Measurements from ENCODE around the gene KY. TPM values are rescaled to one million over a fixed set of nuclear protein-coding genes. Genes with fewer than 3 reads are reported as not detected.

The KY gene
- total and polyA plus RNA-seq, 4 experiments from 2014 or later, result not detected

DNA sequence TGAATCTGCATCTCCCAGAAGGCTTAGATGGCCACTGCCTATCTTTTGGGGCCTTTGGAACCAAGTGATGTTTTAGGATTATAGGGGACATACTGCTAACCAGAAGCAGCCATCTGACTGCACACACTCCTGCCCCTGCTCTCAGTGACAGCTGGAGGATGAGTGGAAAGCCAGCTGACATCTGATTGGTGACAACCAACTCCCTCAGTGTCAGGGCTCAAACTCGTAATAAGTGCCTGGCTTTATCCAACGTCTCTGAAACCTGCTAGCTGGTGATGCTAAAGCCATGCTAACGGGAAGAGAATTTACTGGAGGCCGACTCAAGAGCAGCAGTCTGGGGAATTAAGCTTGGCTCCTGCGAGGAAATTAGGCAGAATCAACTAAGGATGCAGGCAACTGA is 35.1 kb downstream of the KY start:
- Histone ChIP-seq H3K4me1 (ENCODE audit: insufficient read depth, low read length) (no peaks in the 10 kb centered on the region), H3K9me3 (ENCODE audit: control insufficient read depth in 1 of 2, low read length in 2 of 2) (no peaks in the 10 kb centered on the region), H3K27me3 (ENCODE audit: insufficient read depth, low read length) (no peaks in the 10 kb centered on the region), H3K36me3 (ENCODE audit: insufficient read depth, low read length) (no peaks in the 10 kb centered on the region), H3K27ac (ENCODE audit: low read depth, low read length) (no peak overlapping the region), H3K4me3 (ENCODE audit: low read length in 2 of 2) (no peak overlapping the region)
- Mint-ChIP-seq H3K27me3 (no peaks in the 10 kb centered on the region), H3K4me3 (no peak overlapping the region), H3K27ac (no peak overlapping the region), H3K4me1 (no peaks in the 10 kb centered on the region), H3K9me3 (no peaks in the 10 kb centered on the region), H3K36me3 (no peaks in the 10 kb centered on the region)
- ChIA-PET CTCF (ENCODE audit: partially characterized antibody) (interaction anchor here (0.7 kb wide), 1 partner anchor 179 kb away, joined by 3 read pairs; the partner anchor contains the start of gene EPHB1), POLR2A (ENCODE audit: partially characterized antibody) (no interaction called here)
- intact Hi-C loops (cut with micrococcal nuclease), result no loop called here
- no peak for DNase-seq

DNA sequence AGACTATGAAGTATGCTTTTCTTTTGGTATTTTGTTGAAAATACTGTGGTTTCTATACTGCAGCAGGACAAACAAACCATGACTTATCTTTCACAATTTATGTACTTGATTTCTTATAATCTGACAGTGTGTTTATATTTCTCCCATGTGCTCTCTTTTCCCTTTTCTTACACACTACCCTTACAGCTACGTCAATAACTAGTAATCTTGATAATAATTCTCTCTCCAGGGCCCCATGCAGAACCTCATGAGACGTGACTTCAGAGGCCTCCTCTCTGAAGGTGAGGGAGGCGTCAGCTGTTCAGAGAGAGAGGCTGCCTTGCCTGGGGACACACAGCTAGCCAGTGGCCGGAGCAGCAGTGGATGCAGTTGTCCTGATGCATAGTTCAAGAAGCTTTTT is 35.9 kb downstream of the KY start:
- Mint-ChIP-seq H3K36me3 (no peaks in the 10 kb centered on the region), H3K27me3 (peaks cover 0 to 1% of the 10 kb centered on the region in 2 donors), H3K4me3 (no peak overlapping the region), H3K4me1 (no peaks in the 10 kb centered on the region), H3K9me3 (no peaks in the 10 kb centered on the region), H3K27ac (no peak overlapping the region)
- Histone ChIP-seq H3K4me3 (ENCODE audit: low read length in 2 of 2) (no peak overlapping the region), H3K36me3 (ENCODE audit: insufficient read depth, low read length) (no peaks in the 10 kb centered on the region), H3K9me3 (ENCODE audit: control insufficient read depth in 1 of 2, low read length in 2 of 2) (no peaks in the 10 kb centered on the region), H3K27me3 (ENCODE audit: insufficient read depth, low read length) (no peaks in the 10 kb centered on the region), H3K4me1 (ENCODE audit: insufficient read depth, low read length) (no peaks in the 10 kb centered on the region), H3K27ac (ENCODE audit: low read depth, low read length) (no peak overlapping the region)
- no peak for DNase-seq
- POLR2A ChIA-PET (ENCODE audit: partially characterized antibody), result no interaction called here
- intact Hi-C loops (cut with micrococcal nuclease), result no loop called here
- CTCF ChIA-PET (ENCODE audit: partially characterized antibody), result interaction anchor here (0.7 to 1.4 kb wide), 2 partner anchors 11 to 180 kb away, joined by 3 read pairs; partner anchors contain the start of gene EPHB1

DNA sequence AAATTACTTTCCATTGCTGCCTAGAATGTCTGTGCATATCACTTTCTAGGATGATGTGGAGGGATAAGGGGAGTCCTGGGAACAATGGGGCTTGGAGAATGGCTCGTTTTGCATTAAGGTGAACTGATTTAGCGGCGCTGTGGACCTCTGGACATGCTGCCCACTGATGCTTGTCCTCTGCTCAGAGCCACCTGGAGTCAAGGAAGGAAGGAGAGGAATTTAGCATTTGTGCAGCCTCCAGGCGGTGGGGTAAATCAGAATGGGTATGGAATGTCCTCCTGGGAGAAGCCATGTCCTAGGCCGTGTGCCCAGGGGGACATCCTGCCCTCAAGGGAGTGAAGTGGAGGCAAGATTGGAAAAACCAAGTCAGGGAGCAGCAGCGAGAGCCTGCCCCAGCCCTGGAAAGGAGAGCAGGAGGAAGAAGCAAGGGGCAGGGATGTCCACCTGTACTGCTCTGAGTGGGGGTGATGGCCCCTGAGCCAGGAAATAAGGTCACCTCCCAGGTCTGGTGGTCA is 37.8 kb downstream of the KY start:
- Mint-ChIP-seq H3K27ac (no peak overlapping the region), H3K4me1 (no peaks in the 10 kb centered on the region), H3K27me3 (peaks cover 4 to 6% of the 10 kb centered on the region in 2 donors), H3K4me3 (no peak overlapping the region), H3K36me3 (no peaks in the 10 kb centered on the region), H3K9me3 (no peaks in the 10 kb centered on the region)
- intact Hi-C loops (cut with micrococcal nuclease), result no loop called here
- no peak for DNase-seq
- ChIA-PET POLR2A (ENCODE audit: partially characterized antibody) (no interaction called here), CTCF (ENCODE audit: partially characterized antibody) (no interaction called here)
- Histone ChIP-seq H3K27me3 (ENCODE audit: insufficient read depth, low read length) (no peaks in the 10 kb centered on the region), H3K4me1 (ENCODE audit: insufficient read depth, low read length) (no peaks in the 10 kb centered on the region), H3K27ac (ENCODE audit: low read depth, low read length) (no peak overlapping the region), H3K4me3 (ENCODE audit: low read length in 2 of 2) (no peak overlapping the region), H3K36me3 (ENCODE audit: insufficient read depth, low read length) (no peaks in the 10 kb centered on the region), H3K9me3 (ENCODE audit: control insufficient read depth in 1 of 2, low read length in 2 of 2) (no peaks in the 10 kb centered on the region)

DNA sequence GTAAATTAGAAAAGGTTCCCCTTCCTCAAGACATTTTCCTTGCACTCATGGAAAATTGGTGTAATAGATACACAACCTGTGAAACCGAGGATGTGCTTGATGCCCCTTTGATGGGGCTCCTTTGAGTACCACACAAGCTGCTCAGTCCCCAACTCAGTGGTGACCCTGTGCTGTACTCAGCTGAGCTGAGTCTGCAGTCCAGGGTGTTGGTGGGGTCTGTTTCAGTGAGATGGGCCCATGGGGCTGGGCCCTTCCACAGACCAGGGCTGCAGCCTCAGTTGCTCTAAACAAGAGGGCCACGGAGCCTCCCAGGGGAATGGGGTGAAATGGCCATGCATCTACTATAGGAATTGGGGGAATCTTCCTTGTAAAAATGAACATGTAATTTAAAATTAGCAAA is 39.3 kb downstream of the KY start:
- Histone ChIP-seq H3K36me3 (ENCODE audit: insufficient read depth, low read length) (no peaks in the 10 kb centered on the region), H3K4me1 (ENCODE audit: insufficient read depth, low read length) (no peaks in the 10 kb centered on the region), H3K9me3 (ENCODE audit: control insufficient read depth in 1 of 2, low read length in 2 of 2) (no peaks in the 10 kb centered on the region), H3K4me3 (ENCODE audit: low read length in 2 of 2) (no peak overlapping the region), H3K27ac (ENCODE audit: low read depth, low read length) (no peak overlapping the region), H3K27me3 (ENCODE audit: insufficient read depth, low read length) (no peaks in the 10 kb centered on the region)
- no peak for DNase-seq
- intact Hi-C loops (cut with micrococcal nuclease), result no loop called here
- no peaks in the 10 kb centered on the region for H3K9me3 Mint-ChIP-seq
- H3K27ac Mint-ChIP-seq, result no peak overlapping the region
- peaks cover 0 to 2% (median 0%) of the 10 kb centered on the region in 4 donors for H3K4me1 Mint-ChIP-seq
- CTCF ChIA-PET (ENCODE audit: partially characterized antibody), result interaction anchor here (1.0 kb wide), 1 partner anchor 10 kb away, joined by 3 read pairs; no protein-coding TSS in a partner anchor
- POLR2A ChIA-PET (ENCODE audit: partially characterized antibody), result no interaction called here
- H3K36me3 Mint-ChIP-seq, result no peaks in the 10 kb centered on the region
- H3K4me3 Mint-ChIP-seq, result no peak overlapping the region
- peaks cover 4 to 6% of the 10 kb centered on the region in 2 donors for H3K27me3 Mint-ChIP-seq

DNA sequence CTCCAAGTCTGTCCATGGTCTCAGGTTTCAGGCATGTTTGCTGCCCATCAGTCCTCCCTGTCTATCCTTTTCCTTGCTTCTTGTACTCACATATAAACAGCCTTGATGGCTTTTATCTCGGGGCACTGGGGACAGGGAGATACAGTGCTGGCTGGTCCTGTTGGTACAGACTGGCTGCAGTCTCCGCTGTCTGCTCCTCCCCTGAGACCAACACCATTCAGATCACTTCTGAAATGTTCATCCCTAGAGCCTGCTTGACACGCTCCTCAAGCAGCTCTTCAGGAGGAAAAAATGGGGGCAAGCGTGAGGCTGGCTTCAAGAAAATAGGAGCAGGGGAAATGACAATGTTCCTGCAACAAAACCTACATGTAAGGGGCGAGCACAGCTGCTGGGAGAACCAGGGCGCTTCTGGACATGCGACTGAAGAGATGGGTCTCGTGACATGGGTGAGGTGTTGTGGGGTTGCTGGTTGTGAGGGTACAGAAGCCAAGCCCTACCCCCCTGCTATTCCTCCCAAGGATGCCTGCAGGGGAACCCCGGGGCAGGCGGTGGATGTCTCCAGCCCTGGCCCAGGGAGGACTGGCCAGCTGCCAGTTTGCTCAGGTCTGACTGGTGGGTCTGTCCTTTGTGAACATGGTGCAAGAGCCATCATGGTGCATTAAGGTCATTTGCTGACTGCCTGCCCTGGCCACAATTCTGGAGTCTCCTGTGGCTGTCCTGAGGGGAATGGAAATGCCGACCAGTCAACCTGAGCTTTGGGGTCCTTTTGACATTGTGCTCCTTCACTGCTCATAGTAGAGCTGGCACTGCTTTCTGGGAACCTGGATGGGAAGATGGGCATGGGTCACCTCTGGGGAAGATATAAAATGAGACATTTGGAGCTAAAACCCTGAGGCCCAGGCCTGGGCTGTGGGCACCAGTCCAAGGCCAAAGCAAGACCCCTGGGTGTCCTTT is 40.1 kb downstream of the KY start:
- H3K4me3 Mint-ChIP-seq, result no peak overlapping the region
- Histone ChIP-seq H3K4me3 (ENCODE audit: low read length in 2 of 2) (no peak overlapping the region), H3K4me1 (ENCODE audit: insufficient read depth, low read length) (no peaks in the 10 kb centered on the region), H3K9me3 (ENCODE audit: control insufficient read depth in 1 of 2, low read length in 2 of 2) (no peaks in the 10 kb centered on the region), H3K27me3 (ENCODE audit: insufficient read depth, low read length) (no peaks in the 10 kb centered on the region), H3K27ac (ENCODE audit: low read depth, low read length) (no peak overlapping the region), H3K36me3 (ENCODE audit: insufficient read depth, low read length) (no peaks in the 10 kb centered on the region)
- peaks cover 0 to 2% (median 0%) of the 10 kb centered on the region in 4 donors for H3K4me1 Mint-ChIP-seq
- H3K27me3 Mint-ChIP-seq, result peaks cover 4 to 6% of the 10 kb centered on the region in 2 donors
- intact Hi-C loops (cut with micrococcal nuclease), result no loop called here
- H3K36me3 Mint-ChIP-seq, result no peaks in the 10 kb centered on the region
- ChIA-PET CTCF (ENCODE audit: partially characterized antibody) (interaction anchor here (1.0 kb wide), 1 partner anchor 10 kb away, joined by 3 read pairs; no protein-coding TSS in a partner anchor), POLR2A (ENCODE audit: partially characterized antibody) (no interaction called here)
- H3K9me3 Mint-ChIP-seq, result no peaks in the 10 kb centered on the region
- no peak overlapping the region for H3K27ac Mint-ChIP-seq
- DNase-seq, result no peak

DNA sequence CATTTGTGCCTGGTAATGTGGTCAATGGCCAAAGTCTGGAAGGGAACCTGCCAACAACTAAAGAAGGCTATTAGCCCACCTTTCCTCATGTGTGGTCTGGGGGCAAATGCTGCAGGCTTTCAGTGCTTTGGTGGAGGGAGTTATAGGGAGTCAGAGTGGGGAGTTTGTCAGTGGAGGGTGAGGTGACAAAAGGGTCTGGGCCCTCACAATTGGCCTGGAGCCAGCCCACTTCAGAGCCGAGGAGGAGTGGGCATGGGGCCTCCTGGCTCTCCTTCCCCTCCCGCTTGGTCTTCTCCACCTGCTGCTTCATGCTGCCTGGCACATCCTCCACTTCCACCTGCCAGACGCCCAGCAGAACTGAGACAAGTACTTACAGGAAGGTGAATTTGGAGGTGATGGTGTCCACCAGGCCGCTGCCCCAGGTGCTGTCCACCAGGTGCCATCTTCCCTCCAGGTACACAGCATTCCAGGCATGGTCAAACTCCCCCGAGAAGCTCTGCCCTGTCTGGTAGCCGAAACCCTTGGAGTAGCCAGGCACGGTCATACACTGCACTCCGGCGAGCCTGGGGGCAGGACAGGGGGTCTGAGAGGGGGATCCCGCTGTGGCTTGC is 40.9 kb downstream of the KY start:
- CTCF ChIA-PET (ENCODE audit: partially characterized antibody), result no interaction called here
- intact Hi-C loops (cut with micrococcal nuclease), result no loop called here

DNA sequence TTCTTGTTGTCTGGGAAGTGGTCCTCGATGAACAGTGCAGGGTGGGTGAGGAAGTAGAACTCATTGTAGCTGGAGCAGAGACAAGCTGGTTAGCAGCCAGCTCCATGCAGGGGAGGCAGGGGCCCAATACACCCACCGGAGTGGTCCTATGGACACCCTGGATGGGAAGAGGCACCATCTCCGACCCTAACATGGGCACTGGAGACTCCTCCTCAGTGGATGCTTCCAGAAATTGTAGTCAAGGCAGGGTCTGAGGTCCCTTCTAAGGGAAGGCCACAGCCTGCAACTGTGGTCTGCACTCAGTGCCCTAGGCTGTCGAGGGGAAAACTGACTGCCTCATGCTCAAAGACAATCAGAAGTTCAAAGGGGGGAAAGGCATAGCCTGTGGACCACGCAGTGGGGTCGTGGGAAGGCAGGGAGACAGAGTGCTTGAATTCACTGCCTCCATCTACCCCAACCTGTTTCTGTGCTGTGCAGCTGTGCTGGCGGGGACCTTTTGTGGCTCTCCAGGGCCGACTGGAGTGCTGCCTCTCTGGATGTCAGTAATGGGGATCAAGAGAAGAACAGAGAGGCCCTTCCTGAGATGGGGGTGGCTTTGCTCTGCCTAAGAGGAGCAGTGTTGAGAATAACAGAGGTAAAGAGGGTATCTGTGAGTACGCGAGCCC is 41.9 kb downstream of the KY start:
- no peaks in the 10 kb centered on the region for H3K4me1 ChIP-seq (ENCODE audit: insufficient read depth, low read length)
- H3K27ac ChIP-seq (ENCODE audit: low read depth, low read length), result no peak overlapping the region
- no peaks in the 10 kb centered on the region for H3K27me3 ChIP-seq (ENCODE audit: insufficient read depth, low read length)
- no peak overlapping the region for H3K27ac Mint-ChIP-seq
- no peaks in the 10 kb centered on the region for H3K36me3 Mint-ChIP-seq
- peaks cover 0 to 2% (median 0%) of the 10 kb centered on the region in 4 donors for H3K4me1 Mint-ChIP-seq
- POLR2A ChIA-PET (ENCODE audit: partially characterized antibody), result no interaction called here
- no peaks in the 10 kb centered on the region for H3K9me3 Mint-ChIP-seq
- H3K4me3 ChIP-seq (ENCODE audit: low read length in 2 of 2), result no peak overlapping the region
- H3K9me3 ChIP-seq (ENCODE audit: control insufficient read depth in 1 of 2, low read length in 2 of 2), result no peaks in the 10 kb centered on the region
- H3K27me3 Mint-ChIP-seq, result peaks cover 4 to 6% of the 10 kb centered on the region in 2 donors
- no peak overlapping the region for H3K4me3 Mint-ChIP-seq
- CTCF ChIA-PET (ENCODE audit: partially characterized antibody), result no interaction called here
- intact Hi-C loops (cut with micrococcal nuclease), result no loop called here
- no peaks in the 10 kb centered on the region for H3K36me3 ChIP-seq (ENCODE audit: insufficient read depth, low read length)
- DNase-seq, result no peak

More for the DNA sequence above, 40.9 kb downstream of the KY start:
- Mint-ChIP-seq H3K4me1 (peaks cover 0 to 2% (median 0%) of the 10 kb centered on the region in 4 donors), H3K9me3 (no peaks in the 10 kb centered on the region), H3K36me3 (no peaks in the 10 kb centered on the region), H3K4me3 (no peak overlapping the region), H3K27ac (peak overlapping the region in 1 of 7 donors; percentile 2), H3K27me3 (peaks cover 4 to 6% of the 10 kb centered on the region in 2 donors)
- H3K27me3 ChIP-seq (ENCODE audit: insufficient read depth, low read length), result no peaks in the 10 kb centered on the region
- no peak for DNase-seq
- no peak overlapping the region for H3K27ac ChIP-seq (ENCODE audit: low read depth, low read length)
- H3K4me1 ChIP-seq (ENCODE audit: insufficient read depth, low read length), result no peaks in the 10 kb centered on the region
- POLR2A ChIA-PET (ENCODE audit: partially characterized antibody), result no interaction called here
- no peak overlapping the region for H3K4me3 ChIP-seq (ENCODE audit: low read length in 2 of 2)
- H3K36me3 ChIP-seq (ENCODE audit: insufficient read depth, low read length), result no peaks in the 10 kb centered on the region
- no peaks in the 10 kb centered on the region for H3K9me3 ChIP-seq (ENCODE audit: control insufficient read depth in 1 of 2, low read length in 2 of 2)

Data from CD4-positive, alpha-beta memory T cell (primary cell).